HCT116 (cell line): ENCODE data around the gene PIGC. TPM values are rescaled to one million over a fixed set of nuclear protein-coding genes. Genes with fewer than 3 reads are reported as not detected.
A peak's percentile ranks its signal among the peaks of the same experiment; 100 is the strongest.

Experiments used
- ATAC-seq: fragments of 200-7000 bp; cut with Tn5 transposase; 2 replicates; pipeline ENCODE4 v1.9.1; 2020; ENCODE audit warnings: mild to moderate bottlenecking, moderate library complexity
- BruUV-seq: library from RNA; stranded (reverse); fragments of 400-500 nt; replicated peaks from 2 replicates; lab custom pipeline; 2021; lab: Mats Ljungman, UMichigan
- CTCF ChIA-PET: fragments of 300-600 bp; sonication (Branson Sonifier 250); formaldehyde crosslinking; loops from one replicate; lab custom pipeline; 2021; ENCODE audit warnings: antibody characterized with exemption; lab: Charles Lee
- POLR2A ChIA-PET: fragments of 300-600, 350-600 bp; sonication (Branson Sonifier 250); formaldehyde crosslinking; loops from one replicate; lab custom pipeline; 2021; ENCODE audit warnings: antibody characterized with exemption; lab: Charles Lee
- RAD21 ChIA-PET, 2 experiments: fragments of 300-600 bp; sonication (Branson Sonifier 250); formaldehyde crosslinking; loops; one replicate each; lab custom pipeline; 2023; ENCODE audit warnings: low total read pairs in 2 of 2; ENCODE audit not compliant: uncharacterized antibody in 2 of 2, unreplicated experiment in 2 of 2, low non-redundant PET in 1 of 2; lab: Charles Lee
- DNase-seq: peaks from one replicate; pipeline ENCODE4 v3.0.0-alpha.2; 2010; ENCODE audit warnings: low read depth, low spot score
- H2AFZ ChIP-seq: fragments of 200-600 bp; shearing (Covaris generic), sonication (generic); 2 replicates; pipeline ENCODE4 v1.6.1; 2017; ENCODE audit warnings: low read depth, mixed run types, mixed read lengths, antibody characterized with exemption, low read length; ENCODE audit not compliant: poor library complexity, severe bottlenecking
- H3K27ac ChIP-seq: 2 replicates; pipeline ENCODE4 v1.5.1; 2012; ENCODE audit warnings: low read depth, low read length
- H3K27me3 ChIP-seq: fragments of 200-600 bp; sonication (generic); 2 replicates; pipeline ENCODE4 v1.6.1; 2016; ENCODE audit warnings: mixed run types, low read length, mixed read lengths; ENCODE audit not compliant: insufficient read depth
- H3K36me3 ChIP-seq, 2 experiments: fragments of 200-500 bp in 1 of 2; fragments of 200-600 bp in 1 of 2; sonication (Bioruptor generic) in 1 of 2; sonication (generic) in 1 of 2; 2 replicates each; pipeline versions ENCODE4 v1.5.1 to v1.6.1; 2014 to 2016; ENCODE audit warnings: low read length in 2 of 2, inconsistent platforms in 1 of 2, mixed read lengths in 1 of 2, mixed run types in 1 of 2; ENCODE audit not compliant: insufficient read depth in 2 of 2, control insufficient read depth in 1 of 2
- H3K4me1 ChIP-seq, 2 experiments: fragments of 200-600 bp in 1 of 2; sonication (generic) in 1 of 2; 2 replicates each; pipeline versions ENCODE4 v1.5.1 to v1.6.1; 2012 to 2017; ENCODE audit warnings: low read length in 2 of 2, inconsistent platforms in 1 of 2, mild to moderate bottlenecking in 1 of 2, mixed read lengths in 1 of 2, mixed run types in 1 of 2, moderate library complexity in 1 of 2; ENCODE audit not compliant: insufficient read depth in 2 of 2, control insufficient read depth in 1 of 2
- H3K4me2 ChIP-seq: fragments of 200-600 bp; sonication (generic); 2 replicates; pipeline ENCODE4 v1.6.1; 2017; ENCODE audit warnings: mixed run types, low read length, mixed read lengths
- H3K4me3 ChIP-seq, 2 experiments: fragments of 200-600 bp in 1 of 2; sonication (generic) in 1 of 2; replicated peaks in 1 of 2; 2 replicates each; pipeline ENCODE4 v1.5.1; 2011 to 2016; ENCODE audit warnings: low read length in 2 of 2, control low read depth in 1 of 2, low read depth in 1 of 2, mild to moderate bottlenecking in 1 of 2, mixed read lengths in 1 of 2, mixed run types in 1 of 2
- H3K79me2 ChIP-seq: fragments of 200-600 bp; sonication (generic); 2 replicates; pipeline ENCODE4 v1.6.1; 2017; ENCODE audit warnings: mild to moderate bottlenecking, mixed run types, low read length, moderate library complexity, mixed read lengths; ENCODE audit not compliant: insufficient read depth
- H3K9ac ChIP-seq: fragments of 200-600 bp; sonication (generic); 2 replicates; pipeline ENCODE4 v1.6.1; 2016; ENCODE audit warnings: low read length, mixed read lengths
- H3K9me2 ChIP-seq: fragments of 200-600 bp; sonication (generic), shearing (Covaris generic); 2 replicates; pipeline ENCODE4 v1.6.1; 2017; ENCODE audit warnings: mixed run types, mild to moderate bottlenecking, moderate library complexity; ENCODE audit not compliant: insufficient read depth
- H3K9me3 ChIP-seq, 2 experiments: fragments of 200-500 bp in 1 of 2; fragments of 200-600 bp in 1 of 2; sonication (Bioruptor generic) in 1 of 2; sonication (generic) in 1 of 2; 2 replicates each; pipeline ENCODE4 v1.6.1; 2014 to 2017; ENCODE audit warnings: low read length in 2 of 2, mixed read lengths in 2 of 2, inconsistent platforms in 1 of 2, low read depth in 1 of 2, mild to moderate bottlenecking in 1 of 2, mixed run types in 1 of 2, moderate library complexity in 1 of 2; ENCODE audit not compliant: control insufficient read depth in 1 of 2, insufficient read depth in 1 of 2
- H4K20me1 ChIP-seq: fragments of 200-600 bp; sonication (generic), shearing (Covaris generic); 2 replicates; pipeline ENCODE4 v1.6.1; 2017; ENCODE audit warnings: mixed run types, mild to moderate bottlenecking, moderate library complexity; ENCODE audit not compliant: insufficient read depth
- ATF3 ChIP-seq: IDR thresholded peaks from 2 replicates; pipeline ENCODE4 v1.6.1; 2012
- ELF1 ChIP-seq: IDR thresholded peaks from 2 replicates; pipeline ENCODE4 v1.6.1; 2012; ENCODE audit warnings: low read depth, borderline replicate concordance
- POLR2A ChIP-seq: IDR thresholded peaks from 2 replicates; pipeline ENCODE4 v1.7.0; 2011; ENCODE audit warnings: borderline replicate concordance; ENCODE audit not compliant: insufficient read depth, insufficient read length; ENCODE audit errors: extremely low read depth
- POLR2AphosphoS5 ChIP-seq: IDR thresholded peaks from 2 replicates; pipeline ENCODE4 v1.6.1; 2011; ENCODE audit warnings: mild to moderate bottlenecking, low read depth, low read length, moderate library complexity
- RAD21 ChIP-seq: IDR thresholded peaks from 2 replicates; pipeline ENCODE4 v1.6.1; 2012; ENCODE audit warnings: low read depth, mild to moderate bottlenecking
- REST ChIP-seq: IDR thresholded peaks from 2 replicates; pipeline ENCODE4 v1.6.1; 2012; ENCODE audit warnings: low read depth
- SIN3A ChIP-seq: IDR thresholded peaks from 2 replicates; pipeline ENCODE4 v1.6.1; 2012; ENCODE audit warnings: low read depth
- SP1 ChIP-seq: IDR thresholded peaks from 2 replicates; pipeline ENCODE4 v1.6.1; 2012; ENCODE audit warnings: low read depth
- SRF ChIP-seq: IDR thresholded peaks from 2 replicates; pipeline ENCODE4 v1.6.1; 2012; ENCODE audit warnings: low read depth
- ZFX ChIP-seq: fragments of 450-650 bp; IDR thresholded peaks from 2 replicates; pipeline ENCODE4 v1.6.1; 2017
- intact Hi-C: fragments of 100-400 bp; cut with micrococcal nuclease; formaldehyde crosslinking; loops from 2 replicates; pipeline ENCODE4 v1.10.0; 2022
- total RNA-seq: library from RNA; stranded (reverse); gene quantifications from one replicate; pipeline ENCODE4 v1.2.1, GENCODE V29; 2021; ENCODE audit not compliant: unreplicated experiment
- TF ChIP-seq, protein P1 (sequence below): IDR thresholded peaks from 2 replicates; pipeline ENCODE4 v1.6.1; 2011; ENCODE audit warnings: mild to moderate bottlenecking, low read length, moderate library complexity; ENCODE audit not compliant: insufficient replicate concordance; ENCODE audit errors: extremely low read depth

PIGC gene
- total RNA-seq, 1 experiment from 2014 or later = 11.9 TPM

DNA sequence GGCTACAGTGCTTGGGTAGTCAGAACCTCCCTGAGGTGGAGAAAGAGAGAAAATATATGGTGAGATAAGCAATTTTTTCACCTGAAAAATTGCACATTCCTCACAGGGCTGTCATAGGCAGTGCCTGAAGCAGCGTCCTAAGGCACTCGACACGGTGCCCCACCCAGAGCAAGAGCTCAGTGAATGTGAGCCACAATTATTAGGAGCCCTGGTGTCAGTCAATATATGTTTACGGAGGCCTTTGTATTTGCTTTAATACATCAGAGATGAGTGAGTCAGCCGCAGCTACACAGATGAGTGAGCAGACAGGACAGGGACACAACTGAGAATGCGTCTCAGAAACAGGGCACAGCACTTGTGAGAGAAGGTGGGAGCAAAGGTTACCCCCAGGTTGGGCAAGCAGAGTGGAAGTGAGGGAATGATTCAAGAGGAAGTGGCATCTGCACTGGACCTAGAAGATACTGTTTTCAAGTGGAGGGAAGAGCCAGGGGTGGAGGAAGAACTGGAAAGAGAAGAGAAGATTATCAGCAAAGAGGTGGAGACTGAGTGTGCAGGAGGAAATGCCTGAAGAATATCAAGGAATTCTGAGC, 5.2 kb upstream of the PIGC start:
- H2AFZ ChIP-seq = peak overlapping the region; percentile 70
- POLR2A ChIA-PET = no interaction called here
- no peak overlapping the region for H3K4me2 ChIP-seq
- no TSS peak for BruUV-seq
- TF ChIP-seq POLR2AphosphoS5 = no peak
- TF ChIP-seq REST = no peak
- TF ChIP-seq POLR2A = no peak
- TF ChIP-seq SIN3A = no peak
- TF ChIP-seq RAD21 = no peak
- TF ChIP-seq SP1 = no peak
- TF ChIP-seq ATF3 = no peak
- TF ChIP-seq, protein P1, sequence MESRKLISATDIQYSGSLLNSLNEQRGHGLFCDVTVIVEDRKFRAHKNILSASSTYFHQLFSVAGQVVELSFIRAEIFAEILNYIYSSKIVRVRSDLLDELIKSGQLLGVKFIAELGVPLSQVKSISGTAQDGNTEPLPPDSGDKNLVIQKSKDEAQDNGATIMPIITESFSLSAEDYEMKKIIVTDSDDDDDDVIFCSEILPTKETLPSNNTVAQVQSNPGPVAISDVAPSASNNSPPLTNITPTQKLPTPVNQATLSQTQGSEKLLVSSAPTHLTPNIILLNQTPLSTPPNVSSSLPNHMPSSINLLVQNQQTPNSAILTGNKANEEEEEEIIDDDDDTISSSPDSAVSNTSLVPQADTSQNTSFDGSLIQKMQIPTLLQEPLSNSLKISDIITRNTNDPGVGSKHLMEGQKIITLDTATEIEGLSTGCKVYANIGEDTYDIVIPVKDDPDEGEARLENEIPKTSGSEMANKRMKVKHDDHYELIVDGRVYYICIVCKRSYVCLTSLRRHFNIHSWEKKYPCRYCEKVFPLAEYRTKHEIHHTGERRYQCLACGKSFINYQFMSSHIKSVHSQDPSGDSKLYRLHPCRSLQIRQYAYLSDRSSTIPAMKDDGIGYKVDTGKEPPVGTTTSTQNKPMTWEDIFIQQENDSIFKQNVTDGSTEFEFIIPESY = no peak
- TF ChIP-seq ZFX = no peak
- TF ChIP-seq ELF1 = no peak
- TF ChIP-seq SRF = no peak
- H3K79me2 ChIP-seq = no peaks in the 10 kb centered on the region
- RAD21 ChIA-PET = interaction anchor here in 1 of 2 experiments (0.5 kb wide), 1 partner anchor 36 kb away, joined by 3 read pairs; no protein-coding TSS in a partner anchor
- H3K9me2 ChIP-seq = no peaks in the 10 kb centered on the region
- H3K36me3 ChIP-seq = no peaks in the 10 kb centered on the region
- H3K4me3 ChIP-seq = no peak overlapping the region
- H3K9ac ChIP-seq = no peak overlapping the region
- no peak for DNase-seq
- H3K27me3 ChIP-seq = no peaks in the 10 kb centered on the region
- CTCF ChIA-PET = interaction anchor here (3.3 kb wide), 1 partner anchor 271 kb away, joined by 24 read pairs; no protein-coding TSS in a partner anchor
- H3K27ac ChIP-seq = no peak overlapping the region
- H4K20me1 ChIP-seq = no peaks in the 10 kb centered on the region
- peaks cover 0 to 24% of the 10 kb centered on the region in 2 experiments; a peak in 2 of 4 replicates for H3K4me1 ChIP-seq
- ATAC-seq = no peak
- intact Hi-C loops = no loop called here
- H3K9me3 ChIP-seq = no peaks in the 10 kb centered on the region
